ENCODE data around the gene ZNF205.

DNA sequence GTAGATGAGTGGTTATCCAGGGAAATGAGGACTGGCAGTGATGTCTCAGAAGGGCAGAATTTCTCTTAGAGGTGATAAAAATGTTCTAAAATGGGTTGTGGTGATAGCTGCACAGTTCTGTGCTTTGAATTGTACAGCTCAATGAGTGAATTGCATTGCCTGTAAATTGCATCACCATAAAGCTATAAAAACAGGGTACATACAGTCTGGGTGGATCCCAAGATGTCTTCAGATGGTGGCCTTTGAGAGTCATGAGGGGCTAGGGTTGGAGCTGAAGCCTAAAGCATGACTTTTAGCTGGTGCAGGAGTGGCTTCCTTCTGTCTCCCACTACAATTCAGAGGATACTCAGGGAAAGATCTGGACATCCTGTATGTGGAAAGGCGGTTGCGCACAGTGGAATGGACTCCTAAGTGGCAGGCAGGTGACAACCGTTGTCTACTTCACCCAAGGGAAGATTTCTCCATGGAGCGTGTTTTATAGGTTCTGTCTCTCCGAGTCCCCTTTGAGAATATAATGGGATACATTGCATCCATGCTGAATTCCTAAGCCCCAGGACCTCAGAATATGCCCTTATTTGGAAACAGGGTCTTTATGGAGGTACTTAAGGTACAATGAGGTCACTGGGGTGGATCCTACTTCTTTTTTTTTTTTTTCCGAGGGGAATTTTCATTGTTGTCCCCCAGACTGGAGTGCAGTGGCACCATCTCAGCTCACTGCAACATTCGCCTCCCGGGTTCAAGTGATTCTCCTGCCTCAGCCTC lies 48.6 kb upstream of the ZNF205 start:
- no peak for TF ChIP-seq TAF1 (IDR thresholded peaks at IDR 0.05; ENCODE audit: borderline replicate concordance, insufficient read depth, low read length)
- no peak for TF ChIP-seq SIN3A (IDR thresholded peaks at IDR 0.05; ENCODE audit: borderline replicate concordance, insufficient read depth, low read length)
- TF ChIP-seq POLR2AphosphoS5 (IDR thresholded peaks at IDR 0.05; ENCODE audit: low read depth, low read length) = no peak
- TF ChIP-seq, protein P1, sequence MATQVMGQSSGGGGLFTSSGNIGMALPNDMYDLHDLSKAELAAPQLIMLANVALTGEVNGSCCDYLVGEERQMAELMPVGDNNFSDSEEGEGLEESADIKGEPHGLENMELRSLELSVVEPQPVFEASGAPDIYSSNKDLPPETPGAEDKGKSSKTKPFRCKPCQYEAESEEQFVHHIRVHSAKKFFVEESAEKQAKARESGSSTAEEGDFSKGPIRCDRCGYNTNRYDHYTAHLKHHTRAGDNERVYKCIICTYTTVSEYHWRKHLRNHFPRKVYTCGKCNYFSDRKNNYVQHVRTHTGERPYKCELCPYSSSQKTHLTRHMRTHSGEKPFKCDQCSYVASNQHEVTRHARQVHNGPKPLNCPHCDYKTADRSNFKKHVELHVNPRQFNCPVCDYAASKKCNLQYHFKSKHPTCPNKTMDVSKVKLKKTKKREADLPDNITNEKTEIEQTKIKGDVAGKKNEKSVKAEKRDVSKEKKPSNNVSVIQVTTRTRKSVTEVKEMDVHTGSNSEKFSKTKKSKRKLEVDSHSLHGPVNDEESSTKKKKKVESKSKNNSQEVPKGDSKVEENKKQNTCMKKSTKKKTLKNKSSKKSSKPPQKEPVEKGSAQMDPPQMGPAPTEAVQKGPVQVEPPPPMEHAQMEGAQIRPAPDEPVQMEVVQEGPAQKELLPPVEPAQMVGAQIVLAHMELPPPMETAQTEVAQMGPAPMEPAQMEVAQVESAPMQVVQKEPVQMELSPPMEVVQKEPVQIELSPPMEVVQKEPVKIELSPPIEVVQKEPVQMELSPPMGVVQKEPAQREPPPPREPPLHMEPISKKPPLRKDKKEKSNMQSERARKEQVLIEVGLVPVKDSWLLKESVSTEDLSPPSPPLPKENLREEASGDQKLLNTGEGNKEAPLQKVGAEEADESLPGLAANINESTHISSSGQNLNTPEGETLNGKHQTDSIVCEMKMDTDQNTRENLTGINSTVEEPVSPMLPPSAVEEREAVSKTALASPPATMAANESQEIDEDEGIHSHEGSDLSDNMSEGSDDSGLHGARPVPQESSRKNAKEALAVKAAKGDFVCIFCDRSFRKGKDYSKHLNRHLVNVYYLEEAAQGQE (IDR thresholded peaks at IDR 0.05; ENCODE audit: insufficient read depth in 1 of 2, low read depth in 2 of 2, low read length in 2 of 2) = no peak

Data from PFSK-1 (cell line).